ENCODE results near the gene FBXO15.

FBXO15 gene

DNA sequence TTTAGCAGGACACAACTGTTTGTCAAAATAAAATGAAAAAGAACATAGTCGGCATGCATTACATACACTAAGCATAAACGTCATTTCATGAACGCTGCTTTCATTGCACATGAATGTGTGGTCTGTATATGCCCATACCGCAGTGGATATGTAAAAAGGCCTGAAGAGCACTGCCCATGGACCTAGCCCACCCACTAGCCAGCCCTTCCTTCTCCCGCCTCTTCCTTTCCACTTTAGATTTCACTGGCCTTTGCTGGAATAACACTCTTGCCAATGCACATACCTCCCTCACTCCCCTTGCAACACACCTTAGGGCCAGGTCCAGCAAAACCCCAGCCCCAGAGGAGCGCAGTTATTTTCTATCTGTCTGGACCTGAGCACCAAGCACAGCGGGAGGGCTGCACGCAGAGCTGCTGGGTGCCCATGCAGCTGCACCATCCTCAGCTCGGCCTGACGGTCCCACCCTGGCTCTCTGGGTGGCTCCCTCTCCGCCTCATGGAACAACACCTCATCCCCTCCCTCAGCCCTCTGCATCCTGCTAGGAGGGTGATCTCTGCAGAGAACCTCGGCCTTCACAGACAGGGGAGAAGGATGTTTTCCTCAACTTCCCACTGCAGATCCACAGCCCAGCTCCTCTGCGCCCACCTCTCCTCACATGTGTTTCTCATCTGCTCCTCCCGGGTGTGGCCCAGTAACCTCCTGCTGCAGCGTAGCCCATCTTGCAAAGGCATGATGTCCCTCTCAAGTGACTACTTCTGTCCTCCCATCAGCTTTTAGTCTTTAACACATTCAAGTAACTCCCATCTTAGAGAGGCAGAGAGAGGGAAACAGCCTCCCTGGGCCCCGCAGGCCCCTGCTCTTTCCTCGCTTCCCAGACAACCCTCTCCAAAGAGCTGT lies 72.7 kb downstream of the FBXO15 start:
- H3K4me2 ChIP-seq (ENCODE audit: low read depth, low read length), result no peak overlapping the region
- H3K9me3 ChIP-seq (replicated peaks; ENCODE audit: insufficient read depth, low read length), result no peaks in the 10 kb centered on the region
- H3K4me1 ChIP-seq (ENCODE audit: low read length), result no peaks in the 10 kb centered on the region
- H3K27ac ChIP-seq (ENCODE audit: low read length), result no peak overlapping the region
- no peaks in the 10 kb centered on the region for H3K79me2 ChIP-seq (ENCODE audit: low read length)
- H3K36me3 ChIP-seq (replicated peaks; ENCODE audit: insufficient read depth, low read length), result no peaks in the 10 kb centered on the region
- TF ChIP-seq EZH2 (optimal IDR thresholded peaks at IDR 0.05; ENCODE audit: low read depth, low read length), result no peak
- no peak for TF ChIP-seq EZH2phosphoT487 (IDR thresholded peaks at IDR 0.05; ENCODE audit: low read length)
- TF ChIP-seq CTCF (IDR thresholded peaks at IDR 0.05; ENCODE audit: low read length), result no peak
- no peak for DNase-seq
- no peaks in the 10 kb centered on the region for H3K9me2 ChIP-seq (replicated peaks; ENCODE audit: insufficient read depth, low read length)
- H3F3A ChIP-seq (ENCODE audit: insufficient read depth, low read length), result no peaks in the 10 kb centered on the region
- H3K27me3 ChIP-seq (replicated peaks; ENCODE audit: insufficient read depth, low read length), result no peaks in the 10 kb centered on the region
- H2AFZ ChIP-seq (ENCODE audit: low read length), result no peak overlapping the region
- no peak overlapping the region for H3K9ac ChIP-seq (ENCODE audit: low read length)
- H4K20me1 ChIP-seq (ENCODE audit: insufficient read depth, low read length), result no peaks in the 10 kb centered on the region
- no peak overlapping the region for H3K4me3 ChIP-seq (ENCODE audit: low read length)

DNA sequence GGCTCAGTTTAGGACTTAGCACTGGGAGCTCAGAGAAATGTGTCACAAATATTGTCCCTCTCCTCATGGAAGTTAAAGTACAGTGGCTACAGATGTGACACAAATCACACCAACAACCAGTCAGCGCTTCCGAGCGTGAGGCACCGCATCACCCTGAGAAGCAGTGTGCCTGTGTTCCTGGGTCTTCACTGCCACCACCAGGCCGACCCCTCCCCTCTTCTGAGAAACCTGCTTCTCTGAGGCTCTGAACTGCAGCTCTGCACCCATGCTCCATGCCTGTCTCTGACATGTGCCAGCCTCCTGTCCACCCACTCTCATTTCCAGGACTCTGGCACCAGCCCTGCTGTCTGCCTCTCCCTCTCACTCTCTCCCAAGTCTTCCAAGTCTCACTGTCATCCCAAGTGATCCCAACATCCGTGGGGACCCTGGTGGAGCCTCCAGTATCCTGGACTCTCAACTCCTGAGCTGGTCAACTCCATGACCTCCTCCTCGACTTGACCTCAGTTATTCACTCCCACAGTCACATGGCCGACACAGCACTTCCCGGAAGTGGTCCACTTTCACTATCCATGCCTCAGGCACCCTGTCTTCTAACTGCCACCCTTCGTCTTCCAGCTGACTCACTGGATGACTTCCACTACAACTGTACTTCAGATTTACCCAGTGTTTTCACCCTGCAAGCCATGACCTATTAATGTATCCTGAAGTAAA lies 73.5 kb downstream of the FBXO15 start:
- H3F3A ChIP-seq (ENCODE audit: insufficient read depth, low read length), result no peaks in the 10 kb centered on the region
- H3K27ac ChIP-seq (ENCODE audit: low read length), result no peak overlapping the region
- no peak overlapping the region for H2AFZ ChIP-seq (ENCODE audit: low read length)
- H3K4me3 ChIP-seq (ENCODE audit: low read length), result no peak overlapping the region
- H4K20me1 ChIP-seq (ENCODE audit: insufficient read depth, low read length), result no peaks in the 10 kb centered on the region
- H3K9me3 ChIP-seq (replicated peaks; ENCODE audit: insufficient read depth, low read length), result no peaks in the 10 kb centered on the region
- no peaks in the 10 kb centered on the region for H3K9me2 ChIP-seq (replicated peaks; ENCODE audit: insufficient read depth, low read length)
- no peak overlapping the region for H3K4me2 ChIP-seq (ENCODE audit: low read depth, low read length)
- TF ChIP-seq EZH2 (optimal IDR thresholded peaks at IDR 0.05; ENCODE audit: low read depth, low read length) (no peak), EZH2phosphoT487 (IDR thresholded peaks at IDR 0.05; ENCODE audit: low read length) (no peak), CTCF (IDR thresholded peaks at IDR 0.05; ENCODE audit: low read length) (no peak)
- no peaks in the 10 kb centered on the region for H3K36me3 ChIP-seq (replicated peaks; ENCODE audit: insufficient read depth, low read length)
- DNase-seq, result no peak
- no peaks in the 10 kb centered on the region for H3K27me3 ChIP-seq (replicated peaks; ENCODE audit: insufficient read depth, low read length)
- H3K9ac ChIP-seq (ENCODE audit: low read length), result no peak overlapping the region
- no peaks in the 10 kb centered on the region for H3K4me1 ChIP-seq (ENCODE audit: low read length)
- no peaks in the 10 kb centered on the region for H3K79me2 ChIP-seq (ENCODE audit: low read length)

DNA sequence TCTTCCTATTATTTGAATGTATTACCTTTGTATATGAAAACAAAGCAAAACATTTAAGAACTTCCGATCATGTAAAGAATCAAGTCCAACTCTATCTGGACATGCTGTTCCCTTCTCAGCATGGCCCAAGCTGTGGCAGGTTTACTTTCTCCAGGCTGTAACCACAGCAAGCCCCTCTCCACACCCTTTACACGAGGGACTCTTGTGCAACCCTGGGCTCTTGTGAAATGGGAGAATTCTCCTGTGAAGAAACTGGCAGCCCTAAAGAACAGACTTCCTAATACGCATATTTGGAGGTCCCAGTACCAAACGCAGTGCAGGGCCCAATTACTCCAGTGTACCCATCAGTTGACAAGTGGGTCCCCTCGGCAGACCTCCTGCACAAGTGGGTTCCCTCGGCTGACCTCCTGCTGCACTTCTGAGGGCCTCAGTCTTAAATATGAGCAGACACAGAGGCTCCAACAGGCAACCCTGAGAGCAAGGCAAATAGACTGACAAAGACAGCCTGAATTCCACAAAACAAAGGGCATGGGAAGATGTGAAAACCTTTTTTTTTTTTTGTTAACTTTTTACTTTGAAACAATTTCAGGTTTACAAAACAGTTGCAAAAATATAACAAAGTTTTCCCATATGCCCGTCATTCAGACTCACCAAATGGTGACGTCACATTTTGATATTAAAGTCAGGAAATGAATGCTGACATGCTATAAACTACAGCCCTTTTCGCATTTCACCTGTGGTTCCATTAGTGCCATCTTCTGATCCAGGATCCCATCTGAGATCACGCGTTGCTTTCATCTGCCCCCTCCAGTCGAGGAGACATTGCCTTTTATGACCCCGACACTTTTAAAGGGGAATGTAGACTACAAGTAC lies 78.2 kb downstream of the FBXO15 start:
- Histone ChIP-seq H2AFZ (ENCODE audit: low read length) (no peak overlapping the region), H3F3A (ENCODE audit: insufficient read depth, low read length) (no peaks in the 10 kb centered on the region), H4K20me1 (ENCODE audit: insufficient read depth, low read length) (no peaks in the 10 kb centered on the region), H3K79me2 (ENCODE audit: low read length) (no peaks in the 10 kb centered on the region), H3K4me1 (ENCODE audit: low read length) (no peaks in the 10 kb centered on the region), H3K9me2 (replicated peaks; ENCODE audit: insufficient read depth, low read length) (no peaks in the 10 kb centered on the region), H3K9ac (ENCODE audit: low read length) (no peak overlapping the region), H3K27ac (ENCODE audit: low read length) (no peak overlapping the region), H3K36me3 (replicated peaks; ENCODE audit: insufficient read depth, low read length) (no peaks in the 10 kb centered on the region), H3K4me2 (ENCODE audit: low read depth, low read length) (no peak overlapping the region), H3K4me3 (ENCODE audit: low read length) (no peak overlapping the region), H3K27me3 (replicated peaks; ENCODE audit: insufficient read depth, low read length) (no peaks in the 10 kb centered on the region), H3K9me3 (replicated peaks; ENCODE audit: insufficient read depth, low read length) (no peaks in the 10 kb centered on the region)
- no peak for DNase-seq
- TF ChIP-seq EZH2 (optimal IDR thresholded peaks at IDR 0.05; ENCODE audit: low read depth, low read length) (no peak), CTCF (IDR thresholded peaks at IDR 0.05; ENCODE audit: low read length) (no peak), EZH2phosphoT487 (IDR thresholded peaks at IDR 0.05; ENCODE audit: low read length) (no peak)

Data from MM.1S (cell line).